Cardiac septum (tissue), 1 donor: ENCODE data around the gene TUBGCP5. TPM values are rescaled to one million over a fixed set of nuclear protein-coding genes. Genes with fewer than 3 reads are reported as not detected.

ENCODE experiments used
- DNase-seq: peaks from one replicate; pipeline ENCODE4 v3.0.0-alpha.2; 2020; ENCODE audit warnings: low spot score
- intact Hi-C: fragments of 100-400 bp; cut with DNase I; formaldehyde crosslinking; loops from one replicate; pipeline ENCODE4 v1.14.0; 2022
- total RNA-seq: library from RNA; stranded (reverse); fragmentation: NEBNext Ultra II Directional; extraction: Animal tissue kit (Norgen Biotek cat#: 25700); gene quantifications from one replicate; pipeline ENCODE4 v1.2.1, GENCODE V29; 2021
- donor health status: DM: no; HTN: no; CAD: no.

TUBGCP5 gene
- total RNA-seq, 1 donor from 2014 or later, result 11.9 TPM

DNA sequence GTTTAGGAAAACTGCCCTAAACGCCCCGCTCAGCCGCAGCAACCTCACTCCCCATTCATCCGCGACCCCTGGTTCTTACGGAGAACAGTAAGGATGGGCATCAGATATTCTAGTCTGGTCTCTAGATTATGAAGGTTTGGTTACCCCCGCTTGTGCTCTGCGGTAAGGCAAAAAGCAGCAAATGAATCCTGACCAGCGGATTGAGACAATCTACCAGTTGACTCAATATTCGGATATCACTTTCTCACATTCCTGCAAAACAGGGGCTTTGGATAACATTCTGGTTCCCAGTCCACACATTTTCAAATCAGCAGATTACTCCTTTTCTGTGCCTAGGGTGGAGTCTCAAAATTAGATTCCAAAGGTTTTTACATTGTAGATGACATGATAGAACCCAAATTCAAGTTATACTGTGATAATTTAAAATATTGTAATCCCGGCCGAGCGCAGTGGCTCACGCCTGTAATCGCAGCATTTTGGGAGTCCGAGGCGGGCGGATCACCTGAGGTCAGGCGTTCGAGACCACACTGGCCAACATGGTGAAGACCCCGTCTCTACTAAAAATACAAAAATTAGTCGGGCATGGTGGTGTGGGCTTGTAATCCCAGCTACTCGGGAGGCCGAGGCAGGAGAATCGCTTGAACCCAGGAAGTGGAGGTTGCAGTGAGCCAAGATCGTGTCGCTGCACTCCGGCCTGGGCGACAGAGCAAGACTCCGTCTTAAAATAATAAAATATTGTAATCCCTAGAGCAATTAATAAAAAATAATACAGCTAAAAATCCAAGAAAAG, 58.1 kb downstream of the TUBGCP5 start:
- intact Hi-C loops, result loop anchor here (2.0 to 5.0 kb wide), 3 partner anchors 16 to 142 kb away; partner anchors contain the start of gene NIPA2
- no peak for DNase-seq

DNA sequence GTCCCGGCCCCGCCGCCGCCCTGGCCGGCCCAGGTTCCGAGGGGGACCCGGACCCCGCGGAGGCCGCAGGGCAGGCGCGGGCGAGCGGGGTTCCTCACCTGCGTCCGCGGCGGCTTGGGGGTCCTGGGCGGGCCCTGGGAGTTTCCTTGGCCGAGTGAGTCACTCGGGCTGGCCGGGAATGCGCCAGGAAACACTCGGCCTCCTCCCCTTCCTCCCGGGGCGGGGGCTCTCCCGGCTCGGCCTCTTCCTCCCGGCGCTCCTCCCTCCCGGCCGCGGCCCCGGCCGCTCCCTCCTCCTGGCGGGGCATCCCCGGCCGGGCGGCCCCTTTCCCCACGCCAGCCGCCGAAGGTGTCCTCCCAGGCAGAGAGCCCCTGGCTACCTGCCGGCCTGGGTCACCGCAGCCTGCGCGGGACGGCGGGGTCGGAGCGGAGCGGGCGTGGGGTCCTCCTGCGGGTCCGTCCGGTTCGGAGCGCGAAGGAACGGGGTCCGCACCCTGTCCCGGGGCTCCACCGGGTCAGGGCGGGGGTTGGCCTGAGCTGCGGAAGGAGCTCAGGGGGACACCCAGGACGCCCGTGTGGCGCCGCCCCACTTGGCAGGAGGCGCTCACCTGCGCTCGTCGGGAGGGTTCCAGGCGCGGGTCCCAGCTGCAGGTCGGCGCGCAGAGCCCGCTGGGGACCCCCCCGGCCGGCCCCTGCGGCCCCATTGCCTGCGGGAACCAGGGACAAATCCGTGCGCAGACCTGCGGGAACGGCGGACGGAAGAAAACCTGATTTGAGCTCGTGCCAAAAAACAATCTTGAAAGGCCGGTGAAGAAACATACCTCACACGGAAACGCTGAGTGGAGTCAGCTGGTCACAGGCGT, 58.9 kb downstream of the TUBGCP5 start, which contains the start of gene CYFIP1:
Gene CYFIP1 (minus strand): TSS at position 180 of the 862 bp plus-strand sequence. CDS start 33,083 bp downstream, outside the sequence.
- intact Hi-C loops, result loop anchor here (2.0 to 5.0 kb wide), 3 partner anchors 16 to 142 kb away; partner anchors contain the start of gene NIPA2
- peak; percentile 93 for DNase-seq

DNA sequence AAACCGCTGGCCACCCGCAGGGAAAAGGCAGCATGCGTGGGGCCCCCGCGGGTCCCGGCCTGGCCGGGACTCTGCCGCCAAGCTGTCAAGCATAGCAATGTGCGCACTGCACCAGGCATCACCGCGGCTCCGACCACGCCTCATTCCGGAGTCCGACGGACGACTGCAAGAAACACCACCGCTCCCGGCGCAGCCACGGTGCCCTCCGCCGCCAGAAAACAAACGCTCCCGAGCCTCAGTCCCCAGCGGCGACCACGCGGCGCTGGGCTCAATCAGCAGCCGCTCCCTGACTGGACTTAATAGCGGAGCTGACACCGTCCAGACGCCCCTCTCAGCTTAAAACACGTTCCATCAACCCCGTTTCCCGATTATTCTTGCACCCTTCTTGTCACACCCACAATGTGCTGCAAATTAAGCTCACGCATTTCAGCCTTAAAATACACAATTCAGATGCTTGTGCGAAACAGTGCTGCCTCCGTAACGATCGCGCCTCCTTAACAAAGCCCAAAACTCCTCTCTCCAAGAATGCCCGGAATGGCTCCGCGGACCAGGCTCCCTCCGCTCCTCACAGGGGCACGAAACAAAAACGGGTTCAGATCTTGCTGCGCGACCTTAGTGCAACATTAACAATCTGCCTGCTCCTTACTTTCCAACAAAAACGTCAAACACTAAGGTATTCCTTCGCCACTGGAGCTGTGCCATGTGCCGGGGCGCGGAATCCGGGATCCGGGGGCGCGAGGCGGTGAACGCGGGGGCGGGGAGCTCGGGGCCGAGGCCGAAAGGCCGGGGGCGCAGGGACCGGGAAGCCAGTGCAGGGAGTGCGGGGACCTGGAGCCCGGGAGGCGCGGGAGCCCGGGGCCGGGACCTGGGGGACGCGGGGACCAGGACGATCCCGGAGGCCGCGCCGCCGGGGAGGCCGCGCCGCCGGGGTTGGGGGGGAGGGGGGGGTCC, 59.9 kb downstream of the TUBGCP5 start:
- intact Hi-C loops, result loop anchor here (2.0 to 5.0 kb wide), 3 partner anchors 15 to 141 kb away; partner anchors contain the start of gene NIPA2

DNA sequence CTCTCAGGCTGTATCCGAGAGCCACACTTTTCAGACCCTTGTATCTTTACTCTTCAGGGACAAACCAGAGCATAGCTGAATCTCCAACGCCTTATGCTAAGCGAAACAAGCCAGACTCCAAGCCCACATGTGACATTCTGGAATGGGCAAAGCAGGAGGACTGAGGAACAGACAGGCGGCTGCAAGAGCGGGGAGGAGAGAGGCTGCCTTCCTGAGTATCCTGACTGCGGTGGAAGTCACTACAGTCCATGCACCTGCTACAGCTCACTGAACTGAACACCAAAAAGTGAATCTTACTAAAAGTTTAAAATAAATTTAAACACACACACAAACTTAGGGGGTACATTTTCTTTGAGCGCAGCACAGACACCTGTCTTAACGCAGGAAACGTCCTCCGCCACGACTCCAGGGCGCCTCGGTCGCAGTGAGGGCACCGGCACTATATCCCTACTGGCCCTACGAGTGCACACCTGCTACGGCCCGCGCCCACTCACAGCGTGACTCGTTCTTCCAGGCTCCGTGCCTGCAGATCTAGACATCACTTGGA, 60.6 kb downstream of the TUBGCP5 start:
- DNase-seq, result no peak
- intact Hi-C loops, result no loop called here

More for the DNA sequence above, 59.9 kb downstream of the TUBGCP5 start:
- no peak for DNase-seq

DNA sequence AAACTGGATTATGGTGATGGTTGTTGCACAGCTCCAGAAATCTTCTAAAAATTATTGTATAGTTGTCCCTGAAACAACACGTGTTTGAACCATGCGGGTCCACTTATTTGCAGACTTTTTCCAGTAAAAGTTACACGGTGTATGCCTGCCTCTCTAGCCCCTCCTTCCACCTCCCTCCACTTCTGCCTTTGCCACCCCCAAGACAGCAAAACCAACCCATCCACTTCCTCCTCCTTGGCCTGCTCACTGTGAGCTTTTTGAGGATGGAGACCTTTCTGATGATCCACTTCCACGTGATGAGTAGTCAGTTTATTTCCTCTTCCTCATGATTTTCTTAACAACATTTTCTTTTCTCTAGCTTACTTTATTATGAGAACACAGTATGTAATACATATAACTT, 64.6 kb downstream of the TUBGCP5 start:
- intact Hi-C loops, result no loop called here
- DNase-seq, result peak; percentile 68

DNA sequence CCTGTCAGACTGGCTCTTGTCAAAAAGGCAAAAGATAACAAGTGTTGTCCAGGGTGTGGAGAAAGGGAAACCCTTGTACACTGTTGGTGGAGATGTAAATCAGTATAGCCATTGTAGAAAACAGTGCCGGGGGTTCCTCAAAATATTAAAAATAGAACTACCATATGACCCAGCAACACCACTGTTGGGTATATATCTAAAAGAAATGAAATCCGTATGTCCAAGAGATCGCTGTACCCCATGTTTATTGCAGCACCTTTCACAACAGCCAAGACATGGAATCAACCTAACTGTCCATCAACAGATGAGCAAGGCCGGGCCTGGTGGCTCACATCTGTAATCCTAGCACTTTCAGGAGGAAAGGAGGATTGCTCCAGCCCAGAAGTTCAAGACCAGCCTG, 65.4 kb downstream of the TUBGCP5 start:
- DNase-seq, result peak; percentile 47
- intact Hi-C loops, result no loop called here

DNA sequence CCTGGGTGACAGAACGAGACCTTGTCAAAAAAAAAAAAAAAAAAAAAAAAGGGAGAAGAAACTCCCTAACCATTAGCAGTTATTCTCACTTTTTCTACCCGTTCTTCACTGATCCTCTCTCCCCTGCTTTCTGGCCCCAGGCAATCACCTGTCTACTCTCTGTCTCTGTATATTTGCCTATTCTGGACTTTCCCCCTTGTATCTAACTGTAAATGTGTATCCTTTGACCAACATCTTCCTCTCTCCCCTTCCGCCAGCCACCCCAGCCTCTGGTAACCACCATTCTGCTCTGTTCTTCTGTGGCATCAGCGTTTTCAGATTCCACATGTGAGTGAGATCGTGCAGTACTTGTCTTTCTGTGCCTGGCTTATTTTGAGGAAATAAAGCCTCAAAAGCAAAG, 66.1 kb downstream of the TUBGCP5 start:
- intact Hi-C loops, result no loop called here
- DNase-seq, result peak; percentile 41

DNA sequence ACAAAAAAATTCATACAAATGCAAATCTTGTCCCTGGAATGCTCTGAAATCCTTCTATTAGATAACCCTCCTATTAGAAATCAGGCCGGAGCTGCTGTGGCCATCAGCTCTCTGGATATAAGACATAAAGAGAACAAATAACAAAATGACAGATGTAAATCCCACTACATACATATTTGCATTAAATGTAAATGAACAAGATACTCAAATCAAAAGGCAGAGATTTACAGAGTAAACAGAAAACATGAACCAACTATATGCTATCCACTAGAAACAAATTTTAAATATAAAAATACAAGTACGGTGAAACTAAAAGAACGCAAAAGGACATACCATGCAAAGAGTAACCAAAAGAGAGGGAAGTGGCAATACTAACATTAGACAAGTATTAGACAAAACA, 69.9 kb downstream of the TUBGCP5 start:
- intact Hi-C loops, result loop anchor here (5.0 kb wide), 1 partner anchor 37 kb away; no protein-coding TSS in a partner anchor
- peak; percentile 22 for DNase-seq

DNA sequence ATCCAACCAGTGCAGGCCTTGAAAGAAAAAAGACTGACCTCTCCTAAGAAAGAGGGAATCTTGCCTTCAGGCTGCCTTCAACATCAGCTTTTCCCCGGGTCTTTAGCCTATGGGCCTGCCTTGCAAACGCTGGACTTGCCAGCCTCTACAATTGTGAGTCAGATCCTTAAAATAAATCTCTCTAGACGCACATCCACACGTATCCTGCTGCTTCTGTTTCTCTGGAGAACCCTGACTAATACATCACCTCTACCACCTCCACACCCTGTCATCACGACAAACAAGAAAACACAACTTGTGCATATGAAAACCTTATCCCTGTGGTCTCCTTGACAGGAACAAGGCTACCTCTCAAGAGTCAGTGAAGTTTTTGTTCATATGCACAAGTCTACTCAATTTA, 71.0 kb downstream of the TUBGCP5 start:
- intact Hi-C loops, result loop anchor here (5.0 kb wide), 1 partner anchor 36 kb away; no protein-coding TSS in a partner anchor
- peak; percentile 9 for DNase-seq

DNA sequence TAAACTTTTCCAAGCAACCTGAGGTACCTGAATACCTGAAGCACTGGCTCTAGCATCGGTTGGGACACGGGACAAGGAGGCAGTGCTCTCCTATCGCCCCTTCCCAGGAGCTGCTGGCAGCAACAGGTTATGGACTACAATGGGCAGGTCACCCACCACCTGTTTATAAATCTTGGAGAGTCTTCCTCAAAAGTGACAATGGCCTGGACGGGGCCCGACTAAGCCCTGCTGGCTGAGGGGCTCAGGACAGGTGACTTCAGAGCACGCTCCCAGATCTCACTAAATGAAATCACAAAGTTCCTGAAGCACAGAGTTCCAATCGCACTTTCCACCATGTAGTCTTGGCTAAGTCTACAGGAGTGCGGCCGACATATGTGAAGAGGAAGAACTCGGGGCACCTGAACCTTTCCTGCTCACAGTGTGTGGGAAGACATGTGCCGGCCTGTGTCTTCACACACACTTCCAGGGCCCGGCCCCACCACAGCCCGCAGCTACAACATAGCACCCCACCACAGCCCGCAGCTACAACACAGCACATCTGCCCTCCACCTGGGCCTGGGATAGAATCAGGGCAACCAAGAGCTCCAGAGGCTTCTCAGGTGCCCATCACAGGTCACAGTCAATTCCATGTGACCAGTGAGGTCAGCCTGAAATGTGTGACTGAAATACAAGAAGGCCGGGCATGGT, 72.1 kb downstream of the TUBGCP5 start:
- DNase-seq, result peak; percentile 75
- intact Hi-C loops, result loop anchor here (5.0 kb wide), 1 partner anchor 35 kb away; no protein-coding TSS in a partner anchor

DNA sequence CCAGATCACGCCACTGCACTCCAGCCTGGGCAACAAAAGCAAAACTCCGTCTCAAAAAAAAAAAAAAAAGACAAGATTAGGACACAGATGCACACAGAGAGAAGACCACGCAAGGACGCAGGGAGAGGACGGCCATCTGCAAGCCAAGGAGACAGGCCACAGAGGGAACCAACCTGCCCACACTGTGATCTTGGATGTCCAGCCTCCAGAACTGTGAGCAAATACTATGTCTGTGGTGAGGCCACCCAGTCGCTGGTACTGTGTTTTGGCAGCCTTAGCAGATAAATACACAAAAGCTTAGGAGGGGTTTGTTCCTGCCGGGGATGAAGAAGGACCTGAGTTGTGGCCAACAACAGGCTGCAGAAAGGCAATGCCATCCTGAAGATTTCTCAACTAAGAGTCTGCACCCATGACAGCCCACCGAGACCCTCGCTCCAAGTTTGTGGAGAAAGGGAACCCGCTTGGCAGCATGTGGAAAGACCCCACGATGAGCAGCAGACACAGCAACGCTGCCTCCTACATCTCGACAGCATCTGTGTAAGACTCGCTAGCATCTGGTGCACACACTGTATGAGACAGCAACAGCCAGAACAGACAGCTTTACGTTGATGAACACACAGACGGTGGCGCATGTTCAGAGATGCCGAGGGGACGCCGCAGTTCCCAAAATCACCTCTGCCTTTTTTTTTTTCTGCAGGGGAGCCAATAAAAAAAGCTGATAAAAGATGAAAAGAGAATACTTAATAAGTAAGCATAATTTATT, 72.9 kb downstream of the TUBGCP5 start:
- intact Hi-C loops, result loop anchor here (5.0 kb wide), 1 partner anchor 34 kb away; no protein-coding TSS in a partner anchor
- DNase-seq, result peak; percentile 41

DNA sequence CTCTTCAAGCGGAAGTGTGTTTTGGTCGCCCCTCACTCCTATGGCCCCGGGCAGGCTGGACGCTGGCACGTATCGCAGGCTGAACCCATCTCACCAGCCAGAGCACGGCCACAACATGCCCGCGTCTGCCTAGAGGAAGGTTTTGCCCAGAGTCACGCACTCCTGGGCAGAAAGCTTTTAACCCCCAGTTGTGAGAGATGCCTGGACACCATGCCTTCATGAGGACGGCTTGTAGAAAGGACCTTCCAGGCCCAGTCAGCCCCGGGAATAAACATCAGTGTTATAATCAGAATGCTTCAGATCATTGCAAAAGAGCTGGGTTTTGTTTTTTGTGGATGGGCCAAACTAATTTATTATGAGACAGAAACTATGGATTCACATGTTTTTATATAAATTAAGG, 75.7 kb downstream of the TUBGCP5 start:
- DNase-seq, result no peak
- intact Hi-C loops, result loop anchor here (2.0 kb wide), 1 partner anchor 17 kb away; the partner anchor contains the start of gene CYFIP1

DNA sequence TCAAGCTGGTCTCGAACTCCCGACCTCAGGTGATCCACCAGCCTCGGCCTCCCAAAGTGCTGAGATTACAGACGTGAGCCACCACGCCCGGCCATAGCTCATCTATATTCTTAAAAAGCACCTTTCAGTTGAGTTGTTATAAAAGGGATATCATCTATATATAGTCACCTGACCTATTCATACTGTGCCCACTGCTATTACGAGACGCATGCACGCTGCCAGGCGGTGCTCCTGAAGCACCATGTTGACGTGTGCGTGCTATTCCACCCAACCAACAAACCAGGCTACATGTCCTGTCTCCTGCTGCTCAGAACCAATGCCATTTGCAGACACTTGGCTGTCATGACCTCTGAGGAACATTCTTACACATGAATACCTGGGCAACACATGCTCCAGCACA, 76.8 kb downstream of the TUBGCP5 start:
- peak; percentile 57 for DNase-seq
- intact Hi-C loops, result no loop called here

DNA sequence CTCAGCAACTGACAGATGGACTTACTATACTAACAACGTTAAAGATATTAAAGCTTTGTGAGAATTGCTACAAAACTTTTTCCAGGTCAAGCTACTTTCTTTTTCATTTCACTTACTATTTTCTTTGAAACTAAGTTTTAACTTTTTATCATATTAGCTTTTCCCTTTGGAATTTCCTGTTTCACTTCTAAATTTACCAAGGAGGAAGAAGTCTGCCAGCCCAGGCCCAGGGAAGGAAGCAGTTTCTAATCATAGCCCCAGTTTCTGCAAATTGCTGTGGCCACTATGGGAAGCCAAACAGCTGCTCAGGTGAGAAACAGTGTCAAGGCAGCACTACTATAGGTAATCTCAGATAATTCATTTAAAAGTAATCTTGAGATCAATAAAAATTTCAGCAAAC, 77.6 kb downstream of the TUBGCP5 start:
- peak; percentile 64 for DNase-seq
- intact Hi-C loops, result no loop called here

DNA sequence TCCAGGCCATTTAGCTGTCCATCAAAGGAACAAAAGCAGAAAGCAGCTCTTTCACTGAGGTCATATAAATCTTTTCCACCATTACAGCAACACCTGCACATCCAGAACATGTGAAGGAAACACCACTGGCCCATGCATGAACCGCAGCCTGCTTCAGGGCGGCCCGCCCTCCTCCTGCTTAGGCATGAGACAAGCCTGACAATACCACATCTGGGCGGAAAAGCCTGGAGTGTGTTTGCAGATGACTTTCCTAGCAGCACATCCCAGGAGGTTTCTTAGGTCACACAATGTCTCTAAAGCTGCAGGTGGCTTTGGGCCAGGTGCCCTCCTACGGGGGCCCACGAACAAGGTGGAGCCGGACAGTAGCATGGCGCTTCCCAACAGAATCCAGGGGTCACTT, 78.8 kb downstream of the TUBGCP5 start:
- peak; percentile 38 for DNase-seq
- intact Hi-C loops, result no loop called here

DNA sequence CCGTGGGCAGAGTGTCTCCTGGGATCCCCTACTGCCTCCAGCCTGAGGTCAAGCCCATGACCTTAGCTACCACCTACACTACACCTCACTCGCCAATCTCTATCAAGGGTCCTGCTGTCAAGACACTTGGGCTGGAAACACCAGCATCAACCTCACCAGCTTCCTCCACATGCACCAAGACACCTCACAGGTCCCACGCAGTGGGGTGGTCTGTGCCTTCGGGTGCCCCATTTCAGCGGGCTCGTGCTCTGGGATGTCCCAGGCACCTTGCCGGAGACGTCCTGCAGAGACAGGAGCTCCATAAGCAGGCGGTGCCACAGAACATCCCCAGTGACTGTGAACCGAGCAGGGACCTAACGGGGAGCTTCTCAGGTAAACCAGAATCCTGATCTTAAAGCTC, 79.2 kb downstream of the TUBGCP5 start:
- peak; percentile 50 for DNase-seq
- intact Hi-C loops, result no loop called here
